Neural cell (in vitro differentiated cells): ENCODE data around the gene CEP85L. TPM values are rescaled to one million over a fixed set of nuclear protein-coding genes. Genes with fewer than 3 reads are reported as not detected.

Experiments
- H2AFZ ChIP-seq: fragments of 200-600, 300-800 bp; sonication (generic), shearing (Covaris generic); 2 replicates; pipeline ENCODE4 v1.6.0; 2014; ENCODE audit warnings: low read depth, mild to moderate bottlenecking, antibody characterized with exemption, low read length, moderate library complexity
- H3F3A ChIP-seq: fragments of 200-600 bp; shearing (Covaris generic); 2 replicates; pipeline ENCODE4 v1.6.1; 2016; ENCODE audit warnings: mild to moderate bottlenecking, moderate library complexity, mixed read lengths, antibody characterized with exemption, low read length; ENCODE audit not compliant: insufficient read depth, poor library complexity, severe bottlenecking
- H3K27ac ChIP-seq: fragments of 200-600, 300-800 bp; sonication (generic), shearing (Covaris generic); 2 replicates; pipeline ENCODE4 v1.5.1; 2014; ENCODE audit warnings: mild to moderate bottlenecking, low read length, moderate library complexity
- H3K27me3 ChIP-seq: fragments of 300-800, 200-600 bp; sonication (generic), shearing (Covaris generic); 2 replicates; pipeline ENCODE4 v1.6.0; 2014; ENCODE audit warnings: mild to moderate bottlenecking, low read depth, low read length, moderate library complexity; ENCODE audit not compliant: insufficient read depth
- H3K36me3 ChIP-seq: fragments of 300-800, 200-600 bp; sonication (generic), shearing (Covaris generic); 2 replicates; pipeline ENCODE4 v1.5.1; 2014; ENCODE audit warnings: mild to moderate bottlenecking, antibody characterized with exemption, low read length, moderate library complexity; ENCODE audit not compliant: insufficient read depth
- H3K4me2 ChIP-seq: fragments of 300-800, 200-600 bp; sonication (generic), shearing (Covaris generic); 2 replicates; pipeline ENCODE4 v1.6.0; 2014; ENCODE audit warnings: mild to moderate bottlenecking, low read length
- H3K4me3 ChIP-seq: fragments of 300-800, 200-600 bp; sonication (generic), shearing (Covaris generic); 2 replicates; pipeline ENCODE4 v1.5.1; 2014; ENCODE audit warnings: mild to moderate bottlenecking, low read length, moderate library complexity
- H3K79me2 ChIP-seq: fragments of 200-600 bp; shearing (Covaris generic); replicated peaks from 2 replicates; pipeline ENCODE4 v1.6.0; 2014; ENCODE audit warnings: mild to moderate bottlenecking, low read length, moderate library complexity; ENCODE audit not compliant: insufficient read depth
- H3K9ac ChIP-seq: fragments of 300-800, 200-600 bp; sonication (generic), shearing (Covaris generic); 2 replicates; pipeline ENCODE4 v1.6.1; 2016; ENCODE audit warnings: mild to moderate bottlenecking, low read length, mixed read lengths
- H3K9me2 ChIP-seq: fragments of 200-600 bp; shearing (Covaris generic); 2 replicates; pipeline ENCODE4 v1.6.1; 2016; ENCODE audit warnings: mild to moderate bottlenecking, low read length, mixed read lengths; ENCODE audit not compliant: insufficient read depth
- H3K9me3 ChIP-seq: fragments of 200-600, 300-800 bp; sonication (generic), shearing (Covaris generic); 2 replicates; pipeline ENCODE4 v1.6.1; 2016; ENCODE audit warnings: mild to moderate bottlenecking, mixed run types, low read length, moderate library complexity, mixed read lengths
- H4K20me1 ChIP-seq: fragments of 200-600 bp; shearing (Covaris generic); 2 replicates; pipeline ENCODE4 v1.6.1; 2016; ENCODE audit warnings: mild to moderate bottlenecking, mixed run types; ENCODE audit not compliant: insufficient read depth
- CTCF ChIP-seq: fragments of 450-650 bp; IDR thresholded peaks from 2 replicates; pipeline ENCODE4 v1.5.1; 2014; ENCODE audit warnings: antibody characterized with exemption, mild to moderate bottlenecking, moderate library complexity; ENCODE audit not compliant: poor library complexity, severe bottlenecking
- EP300 ChIP-seq: fragments of 450-650 bp; conservative IDR thresholded peaks from 2 replicates; pipeline ENCODE4 v1.6.1; 2014; ENCODE audit warnings: antibody characterized with exemption, mild to moderate bottlenecking, moderate library complexity; ENCODE audit not compliant: poor library complexity, severe bottlenecking
- EZH2 ChIP-seq: fragments of 200-600, 300-800 bp; shearing (Covaris generic), sonication (generic); IDR thresholded peaks from 2 replicates; pipeline ENCODE4 v1.6.1; 2014; ENCODE audit warnings: antibody characterized with exemption, low read length, borderline replicate concordance, mild to moderate bottlenecking; ENCODE audit not compliant: insufficient read depth, poor library complexity, severe bottlenecking
- MXI1 ChIP-seq: fragments of 450-650 bp; conservative IDR thresholded peaks from 2 replicates; pipeline ENCODE4 v1.6.1; 2014; ENCODE audit warnings: antibody characterized with exemption, mild to moderate bottlenecking; ENCODE audit not compliant: poor library complexity, severe bottlenecking
- POLR2AphosphoS5 ChIP-seq: IDR thresholded peaks from 2 replicates; pipeline ENCODE4 v1.6.1; 2012
- RAD21 ChIP-seq: fragments of 450-650 bp; conservative IDR thresholded peaks from 2 replicates; pipeline ENCODE4 v1.6.1; 2014; ENCODE audit warnings: antibody characterized with exemption, mild to moderate bottlenecking, moderate library complexity
- REST ChIP-seq: IDR thresholded peaks from 2 replicates; pipeline ENCODE4 v1.6.1; 2012; ENCODE audit warnings: borderline replicate concordance
- SMC3 ChIP-seq: fragments of 450-650 bp; conservative IDR thresholded peaks from 2 replicates; pipeline ENCODE4 v1.6.1; 2014; ENCODE audit warnings: antibody characterized with exemption, mild to moderate bottlenecking, moderate library complexity; ENCODE audit not compliant: poor library complexity
- TAF1 ChIP-seq: IDR thresholded peaks from 2 replicates; pipeline ENCODE4 v1.6.1; 2012; ENCODE audit warnings: low read depth
- polyA plus RNA-seq: library from polyadenylated mRNA; depleted of rRNA; stranded (reverse); fragments of >200 nt; gene quantifications from 2 replicates; pipeline ENCODE4 v1.2.3, GENCODE V29; 2014

CEP85L gene
- polyA plus RNA-seq, 1 donor from 2014 or later: 17.0 TPM

GRCh38 chr6:118464620-118465019 is 186.8 kb downstream of the CEP85L start:
- Histone ChIP-seq H3K4me2 (no peak overlapping the region), H3K27me3 (no peaks in the 10 kb centered on the region), H3K27ac (no peak overlapping the region), H3K9me3 (no peaks in the 10 kb centered on the region), H3K9me2 (no peaks in the 10 kb centered on the region), H4K20me1 (no peaks in the 10 kb centered on the region), H3K79me2 (no peaks in the 10 kb centered on the region), H3K9ac (no peak overlapping the region), H3F3A (no peaks in the 10 kb centered on the region), H3K4me3 (no peak overlapping the region), H2AFZ (no peak overlapping the region), H3K36me3 (no peaks in the 10 kb centered on the region)
- TF ChIP-seq EZH2: no peak
- no peak for TF ChIP-seq REST
- no peak for TF ChIP-seq RAD21
- TF ChIP-seq EP300: no peak
- no peak for TF ChIP-seq CTCF
- no peak for TF ChIP-seq TAF1
- no peak for TF ChIP-seq SMC3
- TF ChIP-seq MXI1: no peak
- TF ChIP-seq POLR2AphosphoS5: no peak

- Histone ChIP-seq H3K9me3 (no peaks in the 10 kb centered on the region), H3K27ac (no peak overlapping the region), H3K9me2 (no peaks in the 10 kb centered on the region), H3K9ac (no peak overlapping the region), H3K4me2 (no peak overlapping the region), H2AFZ (no peak overlapping the region), H3F3A (no peaks in the 10 kb centered on the region), H3K36me3 (no peaks in the 10 kb centered on the region), H3K4me3 (no peak overlapping the region), H3K79me2 (no peaks in the 10 kb centered on the region), H3K27me3 (no peaks in the 10 kb centered on the region), H4K20me1 (no peaks in the 10 kb centered on the region)
- TF ChIP-seq EP300: no peak
- no peak for TF ChIP-seq CTCF
- TF ChIP-seq TAF1: no peak
- no peak for TF ChIP-seq MXI1
- TF ChIP-seq RAD21: no peak
- TF ChIP-seq SMC3: no peak
- no peak for TF ChIP-seq REST
- no peak for TF ChIP-seq EZH2
Observed at GRCh38 chr6:118460958-118461470, 190.4 kb downstream of the CEP85L start.
